GM18507 (cell line): ENCODE results near the gene CST3.
"Not testable (repeated sequence)": the region's sequence is repeated elsewhere in the genome, so short reads cannot be mapped to it uniquely, and the experiment has no call there.

ENCODE experiments used
- DNase-seq: peaks from one replicate; pipeline ENCODE4 v3.0.0; 2011; ENCODE audit warnings: low read depth; ENCODE audit not compliant: insufficient read length; ENCODE audit errors: extremely low spot score
- FAIRE-seq: peaks from 2 replicates; lab custom pipeline; 2011; peaks lifted over from hg19 to GRCh38; lab: Jason Lieb, UNC

Gene CST3, protein sequence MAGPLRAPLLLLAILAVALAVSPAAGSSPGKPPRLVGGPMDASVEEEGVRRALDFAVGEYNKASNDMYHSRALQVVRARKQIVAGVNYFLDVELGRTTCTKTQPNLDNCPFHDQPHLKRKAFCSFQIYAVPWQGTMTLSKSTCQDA

DNA sequence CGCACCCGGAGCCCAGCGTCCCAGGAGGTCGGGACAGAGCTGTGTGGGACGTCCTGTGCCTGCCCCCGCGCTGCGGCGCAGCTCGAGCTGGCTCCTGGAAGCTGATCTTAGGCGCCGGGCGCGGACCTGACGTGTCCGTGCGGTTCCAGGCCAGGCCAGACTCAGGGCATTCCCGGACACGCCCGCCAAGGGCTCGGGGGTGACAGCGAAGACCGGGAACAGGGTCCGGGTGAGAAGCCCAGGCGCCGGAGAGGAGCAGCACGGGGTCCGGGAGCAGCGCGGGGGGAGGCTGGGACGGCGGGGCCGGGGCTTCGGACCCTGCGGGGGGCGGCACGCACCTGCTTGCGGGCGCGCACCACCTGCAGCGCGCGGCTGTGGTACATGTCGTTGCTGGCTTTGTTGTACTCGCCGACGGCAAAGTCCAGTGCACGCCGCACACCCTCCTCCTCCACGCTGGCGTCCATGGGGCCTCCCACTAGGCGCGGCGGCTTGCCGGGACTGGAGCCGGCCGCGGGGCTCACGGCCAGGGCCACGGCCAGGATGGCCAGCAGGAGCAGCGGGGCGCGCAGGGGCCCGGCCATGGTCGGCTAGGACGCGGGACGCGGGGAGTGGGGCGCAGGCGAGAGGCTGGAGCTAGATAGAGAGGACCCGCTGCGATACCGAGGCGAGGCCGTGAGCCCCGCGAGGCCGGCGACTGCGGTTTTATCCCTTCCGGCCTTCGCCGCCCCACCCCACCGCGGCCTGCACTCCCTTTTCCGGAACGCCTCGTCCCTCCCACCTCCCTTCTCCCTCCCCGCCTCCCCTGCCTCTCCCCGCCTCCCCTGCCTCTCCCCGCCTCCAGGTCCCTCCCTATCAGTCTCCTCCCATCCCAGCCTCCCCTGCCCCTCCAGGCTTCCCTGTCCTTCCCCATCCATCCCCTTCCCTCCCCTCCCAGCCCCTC lies at the start of gene CST3:
Gene CST3 (minus strand): TSS at position 674 of the 940 bp plus-strand sequence. CDS start 93 bp downstream, at position 581.
- FAIRE-seq = peak; percentile 51
- peak; percentile 71 for DNase-seq

DNA sequence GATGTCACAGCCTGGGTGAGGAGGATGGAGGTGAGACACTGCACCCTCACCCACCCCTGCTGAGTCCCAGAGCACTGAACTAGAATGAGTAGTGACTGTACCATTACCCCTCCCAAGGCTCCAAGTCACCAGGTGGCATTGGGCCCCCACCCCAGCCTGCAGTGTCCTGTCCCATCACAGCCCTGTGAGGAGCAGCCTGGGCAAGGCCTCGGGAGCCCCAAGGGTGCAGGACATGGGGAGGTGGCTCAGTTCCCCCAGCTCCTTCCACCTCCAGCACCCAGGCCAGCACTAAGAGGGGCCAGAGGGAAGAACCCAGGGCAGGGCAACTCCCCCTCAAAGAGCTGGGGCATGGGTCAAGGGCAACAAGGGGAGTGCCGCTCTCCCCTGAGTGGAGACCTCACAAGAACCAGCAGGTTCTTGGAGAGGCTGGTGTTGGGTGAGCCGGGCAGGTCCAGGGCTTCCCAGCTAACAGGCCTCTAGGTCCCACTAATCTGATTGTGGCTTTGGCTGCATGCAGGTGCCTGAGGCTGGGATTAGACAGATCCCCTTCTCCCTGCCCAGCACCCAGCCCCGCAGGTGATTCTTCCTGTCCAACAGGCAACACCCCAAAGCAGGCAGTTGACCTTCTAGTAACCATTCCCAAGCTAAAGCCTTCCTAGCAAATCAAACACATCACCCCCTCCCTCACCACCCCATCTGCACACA lies 48.4 kb upstream of the CST3 start:
- FAIRE-seq (no peak), DNase-seq (no peak)

DNA sequence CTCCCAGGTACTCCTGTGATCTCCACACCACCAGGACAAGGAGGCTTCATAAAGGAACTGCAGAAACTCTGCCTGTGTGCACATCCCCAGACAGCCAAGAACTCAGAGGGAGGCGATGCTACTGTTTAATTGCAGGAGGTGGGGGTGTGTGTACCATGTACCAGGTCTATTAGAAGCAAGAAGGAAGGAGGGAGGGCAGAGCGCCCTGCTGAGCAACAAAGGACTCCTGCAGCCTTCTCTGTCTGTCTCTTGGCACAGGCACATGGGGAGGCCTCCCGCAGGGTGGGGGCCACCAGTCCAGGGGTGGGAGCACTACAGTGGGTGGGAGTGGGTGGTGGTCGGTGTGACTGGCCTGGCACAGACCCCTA lies 47.8 kb upstream of the CST3 start:
- FAIRE-seq, DNase-seq: not testable (repeated sequence)

DNA sequence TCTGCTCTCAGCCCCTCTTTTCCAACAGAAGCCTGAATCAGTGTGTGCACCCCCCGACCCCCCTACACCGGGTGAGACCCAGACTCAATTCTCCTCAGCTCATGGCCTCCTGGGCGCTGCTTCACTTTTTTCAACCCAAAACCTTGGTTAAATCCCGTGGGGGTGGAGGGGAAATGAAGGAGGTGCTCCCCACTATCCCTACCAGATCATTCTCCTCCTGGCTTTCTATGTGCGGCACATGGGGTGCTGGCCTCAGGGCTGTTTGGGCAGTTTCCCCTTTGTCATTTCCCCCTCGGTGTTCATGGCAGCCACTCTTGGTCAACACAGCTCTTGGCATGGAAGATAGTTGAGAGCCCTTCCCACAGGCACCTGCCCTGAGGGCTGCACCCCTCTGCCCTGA lies 46.5 kb upstream of the CST3 start:
- FAIRE-seq = no peak
- no peak for DNase-seq

DNA sequence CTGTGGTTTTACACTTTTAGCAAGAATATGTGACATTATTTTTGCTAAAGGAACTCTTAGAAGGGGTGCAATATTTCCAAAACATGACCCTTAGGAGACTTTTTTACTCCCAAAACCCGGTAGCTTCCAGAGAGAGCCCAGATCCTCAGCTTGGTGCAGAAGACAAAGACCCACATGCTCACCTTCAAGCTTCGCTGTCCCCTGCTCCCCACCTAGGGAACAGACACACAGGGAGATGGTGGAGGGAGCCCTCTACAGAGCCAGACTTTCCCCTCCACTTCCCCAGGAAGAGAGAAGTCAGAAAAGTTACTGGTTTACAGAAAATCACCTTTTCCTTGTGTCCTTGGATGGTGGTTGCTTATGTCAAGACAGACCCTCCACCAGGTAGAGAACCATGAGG lies 46.1 kb upstream of the CST3 start:
- no peak for DNase-seq
- no peak for FAIRE-seq

DNA sequence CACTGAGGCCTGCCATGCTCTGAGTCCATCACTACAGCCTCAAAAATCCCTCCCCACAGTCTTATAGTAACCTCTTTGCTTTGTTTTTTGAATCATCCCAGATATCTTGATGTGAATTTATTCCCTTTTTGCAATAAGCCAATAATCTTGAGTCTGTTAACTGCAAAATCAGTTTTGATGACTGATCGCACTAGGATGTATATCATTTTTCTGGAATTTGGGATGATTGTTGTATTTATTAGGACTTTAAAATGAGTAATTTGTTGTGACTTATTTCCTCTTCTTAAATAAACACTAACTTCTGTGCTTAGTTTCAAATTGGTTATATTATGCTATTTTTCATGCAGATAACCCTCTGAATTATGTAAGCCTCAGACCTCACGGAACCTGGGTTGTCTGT lies 45.5 kb upstream of the CST3 start:
- no peak for FAIRE-seq
- DNase-seq = no peak

DNA sequence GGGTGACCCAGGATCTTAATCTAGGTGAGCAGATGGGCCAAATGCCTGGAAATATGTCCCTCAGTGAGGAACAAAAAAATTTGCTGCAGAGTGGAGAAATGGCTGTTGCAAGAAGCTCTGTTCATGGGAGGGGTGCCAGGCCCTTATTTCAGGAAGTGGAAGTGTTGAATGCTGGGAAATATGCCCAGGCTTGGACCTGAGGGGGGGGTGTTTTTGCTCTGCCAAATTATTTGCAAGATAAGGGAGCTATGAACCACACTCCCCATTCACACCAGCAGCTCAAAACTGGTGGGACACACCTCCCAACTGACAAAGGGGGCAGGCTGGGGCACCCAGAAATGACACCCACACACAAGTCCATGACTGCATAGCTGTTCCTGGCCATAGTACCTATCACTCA lies 42.4 kb upstream of the CST3 start:
- FAIRE-seq (no peak), DNase-seq (no peak)

DNA sequence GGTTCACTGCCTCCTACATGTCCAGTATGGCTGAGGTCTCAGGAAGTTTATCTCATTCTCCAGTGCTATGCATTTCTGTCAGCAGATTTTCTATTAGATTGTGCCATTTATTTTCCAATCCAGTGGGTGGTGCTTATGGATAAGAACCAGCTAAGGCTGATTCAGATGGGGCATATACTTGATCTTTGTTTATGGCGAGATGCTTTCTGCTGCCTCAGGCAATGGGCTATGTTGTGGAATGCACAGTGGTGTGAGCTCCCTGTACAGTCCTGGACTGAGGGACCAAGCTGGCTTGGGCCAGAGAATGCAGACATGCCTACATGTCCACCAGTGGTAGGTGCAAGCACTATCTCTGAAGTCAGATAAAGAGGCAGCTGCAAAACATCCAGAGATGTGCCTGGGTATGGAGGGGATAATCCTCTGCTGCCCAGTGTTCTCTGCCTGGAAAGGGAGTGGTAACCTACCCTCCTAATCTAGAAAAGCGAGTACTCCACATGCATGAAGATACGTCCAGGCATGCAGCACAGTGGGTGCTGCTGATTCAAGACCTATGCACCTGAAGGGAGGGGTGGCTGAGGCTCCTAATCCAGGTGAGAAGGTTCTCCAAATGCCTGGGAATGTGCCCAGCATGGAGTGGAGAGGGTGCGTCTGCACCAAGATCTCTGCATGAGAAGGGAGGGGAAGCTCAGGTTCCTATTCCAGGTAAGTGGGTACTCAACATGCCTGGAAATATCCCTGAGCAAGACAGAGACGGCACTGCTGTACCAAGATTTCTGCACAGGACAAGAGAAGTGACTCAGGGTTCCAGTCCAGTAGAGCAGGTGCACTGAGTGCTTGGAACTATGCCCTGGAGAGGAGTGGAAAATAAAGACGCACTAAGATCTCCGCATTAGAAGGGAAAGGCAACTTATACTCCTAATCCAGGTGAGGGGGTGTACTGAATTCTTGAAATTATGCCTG lies 41.7 kb upstream of the CST3 start:
- FAIRE-seq = no peak

DNA sequence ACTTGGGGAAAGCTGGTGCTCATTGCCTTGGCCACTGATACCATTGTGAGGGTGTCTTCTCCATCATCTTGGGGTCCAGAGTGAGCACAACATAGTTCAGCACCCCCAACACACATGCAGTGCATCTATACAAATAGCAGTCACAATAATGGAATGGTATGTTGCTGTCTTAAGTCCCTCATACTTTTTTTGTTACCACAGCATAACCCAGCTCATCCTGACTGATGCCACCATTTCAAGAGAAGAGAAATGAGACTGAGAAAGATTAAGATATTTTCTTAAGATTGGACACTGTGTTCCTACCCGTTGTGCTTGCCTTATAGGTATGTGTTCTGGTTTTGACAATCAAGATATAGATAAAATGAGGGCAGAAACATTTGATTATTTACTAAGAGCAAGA lies 35.5 kb upstream of the CST3 start:
- no peak for FAIRE-seq
- DNase-seq = no peak

More for the DNA sequence above, 41.7 kb upstream of the CST3 start:
- no peak for DNase-seq

DNA sequence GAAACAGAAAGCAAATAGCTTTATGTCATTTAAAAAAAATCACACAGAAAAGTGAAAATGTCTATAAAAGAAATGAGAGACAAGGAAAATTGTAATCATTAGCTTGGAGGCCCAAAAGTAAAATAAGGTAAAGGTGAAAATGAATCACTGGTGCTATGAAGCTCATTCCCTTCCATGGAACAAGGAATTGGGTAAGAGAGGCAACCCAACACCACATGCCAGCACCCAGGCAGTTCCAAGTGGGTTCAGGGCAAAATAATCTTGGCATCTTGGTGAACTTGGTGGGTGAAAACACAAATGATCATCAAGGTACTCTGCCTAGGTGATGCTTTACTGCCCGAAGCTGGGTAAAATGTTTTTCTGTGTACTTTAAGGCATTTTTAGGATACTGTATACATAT lies 34.4 kb upstream of the CST3 start:
- FAIRE-seq (no peak), DNase-seq (no peak)

DNA sequence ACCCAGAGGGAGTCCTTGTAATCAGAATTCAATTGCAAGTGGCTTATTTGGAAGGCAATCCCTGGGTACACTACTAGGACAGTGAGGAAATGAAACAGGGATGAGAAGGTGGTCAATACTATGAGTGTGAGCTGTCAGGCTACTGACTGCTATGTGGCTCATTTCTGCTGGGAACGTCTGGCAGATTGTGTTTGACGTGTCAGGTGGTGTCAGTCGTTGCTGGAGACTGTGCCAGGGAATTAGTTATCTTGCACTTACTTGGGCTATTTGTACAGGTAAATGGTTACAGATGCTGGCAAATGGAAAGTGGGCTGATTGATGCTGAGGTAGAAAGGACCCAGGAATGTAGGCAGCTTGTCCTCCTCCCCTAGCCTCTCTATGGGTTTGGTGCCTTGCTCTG lies 33.7 kb upstream of the CST3 start:
- DNase-seq (no peak), FAIRE-seq (no peak)

DNA sequence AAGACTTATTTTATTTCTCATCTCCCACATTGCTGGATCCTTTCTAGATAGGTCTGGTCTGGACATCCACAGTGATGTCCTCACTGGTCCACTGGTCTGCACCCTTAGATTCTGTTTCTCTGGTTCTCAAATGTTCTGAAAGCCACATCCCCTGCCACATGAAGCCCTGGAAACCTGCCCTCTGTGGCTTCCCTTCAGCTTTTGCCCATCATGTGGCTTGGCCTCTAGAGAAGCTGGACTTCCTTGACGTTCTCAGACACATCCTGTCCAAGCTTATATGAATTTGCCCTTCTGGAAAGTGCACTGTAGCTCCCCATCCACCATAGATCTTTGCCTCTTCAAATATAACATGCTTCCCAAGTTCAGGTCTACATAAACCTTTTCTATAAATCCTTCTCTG lies 32.6 kb upstream of the CST3 start:
- no peak for DNase-seq
- FAIRE-seq = no peak

DNA sequence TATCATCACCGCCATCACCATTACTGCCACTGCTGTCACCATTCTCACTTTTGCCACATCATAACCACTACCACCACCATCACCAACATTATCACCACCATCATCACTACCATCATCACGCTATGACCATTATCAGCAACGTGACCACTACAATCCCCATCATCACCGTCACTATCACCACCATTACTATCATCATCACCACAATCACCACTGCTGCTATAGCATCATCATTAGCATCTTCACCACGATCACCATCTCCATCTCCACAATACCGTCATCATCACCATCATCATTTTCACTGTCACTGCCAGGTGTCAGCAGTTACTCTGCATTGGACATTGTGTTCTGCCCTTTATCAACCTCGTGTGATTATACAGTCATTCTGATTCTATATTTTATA lies 32.1 kb upstream of the CST3 start:
- no peak for DNase-seq
- FAIRE-seq = no peak

DNA sequence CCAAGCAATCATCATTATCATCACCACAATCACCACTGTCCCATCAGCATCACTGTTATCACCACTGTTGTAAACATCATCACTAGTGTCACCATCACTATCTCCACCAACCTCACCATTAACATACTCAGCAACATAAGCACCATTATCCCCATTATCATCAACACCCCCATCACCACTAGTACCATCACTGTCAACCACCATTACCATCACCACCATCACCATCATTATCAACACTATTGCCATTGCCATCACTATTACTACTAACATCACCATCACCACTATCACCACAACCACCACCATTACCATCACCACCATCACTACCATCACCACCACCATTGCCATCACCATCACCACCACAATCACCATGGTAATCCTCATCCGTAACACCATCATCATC lies 31.6 kb upstream of the CST3 start:
- no peak for FAIRE-seq

DNA sequence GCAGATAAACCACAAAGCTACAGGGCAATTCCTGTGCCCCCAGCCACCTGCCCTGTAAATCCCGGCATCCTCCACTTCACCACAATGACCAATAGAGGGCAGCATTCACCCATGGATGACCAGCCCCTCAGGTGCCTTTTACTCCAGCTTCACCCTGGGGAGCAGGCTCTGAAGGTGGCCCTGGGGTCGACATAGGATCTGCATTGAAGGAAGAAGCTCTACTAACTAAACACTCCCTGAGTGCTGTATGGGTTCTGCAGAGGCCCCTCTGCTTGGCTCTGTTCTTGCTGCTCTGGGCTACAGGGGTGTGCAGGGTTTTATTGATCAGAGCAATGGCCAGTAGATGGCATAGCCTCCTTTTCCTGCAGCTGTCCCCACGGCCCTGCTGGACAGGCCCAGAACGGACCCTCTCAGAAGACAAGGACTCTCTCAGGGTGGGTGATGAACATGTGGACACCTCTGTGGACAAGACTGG lies 30.8 kb upstream of the CST3 start:
- DNase-seq = peak; percentile 32
- no peak for FAIRE-seq

More for the DNA sequence above, 31.6 kb upstream of the CST3 start:
- DNase-seq = no peak

DNA sequence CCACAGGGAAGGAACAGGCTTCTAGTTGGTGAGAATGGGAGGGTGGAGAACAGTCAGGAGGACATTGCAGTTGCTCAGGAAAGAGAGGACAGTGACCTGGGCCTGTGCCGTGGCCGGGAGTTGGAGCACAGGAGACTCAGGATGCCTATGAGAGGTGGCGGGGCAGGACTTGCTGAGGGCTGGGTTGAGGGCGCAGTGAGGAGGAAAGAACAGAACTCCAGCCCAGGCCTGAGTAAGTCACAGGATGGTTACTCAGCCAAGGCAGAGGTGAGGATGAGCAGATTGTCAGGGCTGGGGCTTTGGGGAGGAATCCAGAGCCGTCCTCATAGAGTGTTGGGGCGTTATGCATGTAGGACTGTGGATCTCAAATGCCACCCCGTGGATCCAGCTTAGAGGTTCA lies 29.9 kb upstream of the CST3 start:
- no peak for FAIRE-seq
- no peak for DNase-seq

DNA sequence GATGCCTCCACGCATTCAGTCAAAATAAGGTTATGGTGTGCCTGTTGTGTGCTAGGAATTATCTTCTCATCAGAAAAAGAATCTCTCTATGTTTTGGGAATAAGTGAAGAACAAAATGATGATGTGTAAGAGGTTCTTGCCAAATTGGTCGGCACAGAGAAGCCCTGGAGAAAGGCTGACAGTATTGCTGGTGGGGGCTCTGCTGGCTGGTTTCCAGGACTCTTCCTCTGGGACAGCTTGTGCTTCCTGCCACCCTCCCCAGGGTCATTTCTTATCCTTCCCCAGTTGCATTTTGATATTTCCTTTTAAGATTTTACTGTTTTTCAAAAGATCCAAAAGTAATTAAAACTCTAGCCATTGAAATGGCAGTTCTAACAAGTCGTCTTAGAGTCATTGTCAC lies 28.9 kb upstream of the CST3 start:
- DNase-seq (no peak), FAIRE-seq (no peak)

DNA sequence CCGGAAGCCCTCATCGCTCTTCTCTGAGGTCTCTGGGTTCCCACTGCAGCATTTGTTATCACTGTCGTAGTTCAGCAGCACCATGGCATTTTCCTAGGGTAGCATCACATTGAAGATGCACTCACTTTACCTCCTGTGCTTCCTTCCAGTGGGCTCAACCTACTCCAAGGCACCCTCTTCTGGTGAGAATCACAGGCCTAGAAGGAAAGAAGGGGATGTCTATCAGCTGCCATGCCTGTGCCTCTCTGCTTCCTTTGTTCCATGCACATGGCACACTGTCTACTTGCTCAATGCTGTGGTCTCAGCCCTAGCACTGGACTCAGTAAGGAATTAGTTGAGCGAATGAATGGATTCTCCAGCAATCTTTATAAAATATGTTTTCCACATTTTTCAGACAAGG lies 28.4 kb upstream of the CST3 start:
- FAIRE-seq (no peak), DNase-seq (no peak)

DNA sequence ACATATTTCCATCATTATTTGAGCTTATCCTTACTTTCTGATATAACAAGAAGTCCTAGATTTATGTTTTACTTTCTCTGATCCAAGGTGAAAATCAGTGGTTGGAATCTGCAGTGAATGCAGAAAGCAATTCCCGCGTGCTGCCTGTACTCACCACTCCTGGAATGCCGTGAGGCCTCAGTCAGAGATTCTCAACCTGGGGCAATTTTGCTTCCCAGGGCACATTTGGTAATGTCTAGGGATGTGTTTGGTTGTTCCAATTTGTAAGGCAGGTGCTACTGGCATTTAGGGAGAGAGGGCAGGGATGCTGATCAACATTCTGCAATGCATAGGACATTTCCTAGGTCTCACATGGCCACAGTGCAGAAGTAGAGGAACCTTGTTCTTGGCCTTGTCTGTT lies 27.2 kb upstream of the CST3 start:
- no peak for FAIRE-seq
- no peak for DNase-seq
